ENCODE measurements around the gene SGSM2.
"Not testable (repeated sequence)": the region's sequence is repeated elsewhere in the genome, so short reads cannot be mapped to it uniquely, and the experiment has no call there.

The SGSM2 gene

GRCh38 chr17:2312736-2313135, 24.6 kb upstream of the SGSM2 start:
- Histone ChIP-seq H4K20me1 (ENCODE audit: insufficient read depth) (no peaks in the 10 kb centered on the region), H3K4me3 (IDR thresholded peaks at IDR 0.05; ENCODE audit: insufficient read depth, low read depth, low read length) (no peak overlapping the region), H3K36me3 (ENCODE audit: insufficient read depth) (no peaks in the 10 kb centered on the region), H3K4me1 (ENCODE audit: low read depth, poor library complexity, severe bottlenecking) (peaks cover 13% of the 10 kb centered on the region), H3K27me3 (ENCODE audit: insufficient read depth, low read depth) (no peaks in the 10 kb centered on the region), H3K79me2 (ENCODE audit: insufficient read depth, low read depth) (no peaks in the 10 kb centered on the region), H3K4me2 (no peak overlapping the region), H2AFZ (ENCODE audit: low read depth) (no peak overlapping the region), H3K27ac (no peak overlapping the region), H3K9ac (no peak overlapping the region)
- no peak for TF ChIP-seq CTCF (conservative IDR thresholded peaks at IDR 0.05; ENCODE audit: low read depth, low read length)

GRCh38 chr17:2316916-2317205, 20.4 kb upstream of the SGSM2 start:
- not testable (repeated sequence) for H3K9ac ChIP-seq; H3K27ac ChIP-seq; H3K27me3 ChIP-seq (ENCODE audit: insufficient read depth, low read depth); H3K36me3 ChIP-seq (ENCODE audit: insufficient read depth); H2AFZ ChIP-seq (ENCODE audit: low read depth); H3K4me2 ChIP-seq; H3K4me1 ChIP-seq (ENCODE audit: low read depth, poor library complexity, severe bottlenecking); H4K20me1 ChIP-seq (ENCODE audit: insufficient read depth); H3K4me3 ChIP-seq (IDR thresholded peaks at IDR 0.05; ENCODE audit: insufficient read depth, low read depth, low read length); H3K79me2 ChIP-seq (ENCODE audit: insufficient read depth, low read depth)

GRCh38 chr17:2317796-2318195, 19.5 kb upstream of the SGSM2 start:
- no peak overlapping the region for H3K4me2 ChIP-seq
- no peaks in the 10 kb centered on the region for H4K20me1 ChIP-seq (ENCODE audit: insufficient read depth)
- no peaks in the 10 kb centered on the region for H3K27me3 ChIP-seq (ENCODE audit: insufficient read depth, low read depth)
- H3K36me3 ChIP-seq (ENCODE audit: insufficient read depth), result no peaks in the 10 kb centered on the region; the same call in 1 of the 2 replicates
- H3K4me3 ChIP-seq (IDR thresholded peaks at IDR 0.05; ENCODE audit: insufficient read depth, low read depth, low read length), result no peak overlapping the region
- no peaks in the 10 kb centered on the region for H3K4me1 ChIP-seq (ENCODE audit: low read depth, poor library complexity, severe bottlenecking)
- no peak overlapping the region for H3K9ac ChIP-seq
- H2AFZ ChIP-seq (ENCODE audit: low read depth), result no peak overlapping the region
- no peak overlapping the region for H3K27ac ChIP-seq
- no peaks in the 10 kb centered on the region for H3K79me2 ChIP-seq (ENCODE audit: insufficient read depth, low read depth)
- no peak for TF ChIP-seq CTCF (conservative IDR thresholded peaks at IDR 0.05; ENCODE audit: low read depth, low read length)

GRCh38 chr17:2319051-2319450, 18.2 kb upstream of the SGSM2 start:
- Histone ChIP-seq H3K27ac (no peak overlapping the region), H3K4me1 (ENCODE audit: low read depth, poor library complexity, severe bottlenecking) (no peaks in the 10 kb centered on the region), H3K36me3 (ENCODE audit: insufficient read depth) (peaks cover 6% of the 10 kb centered on the region; the same call in 1 of the 2 replicates), H3K9ac (no peak overlapping the region), H3K27me3 (ENCODE audit: insufficient read depth, low read depth) (no peaks in the 10 kb centered on the region), H3K79me2 (ENCODE audit: insufficient read depth, low read depth) (no peaks in the 10 kb centered on the region), H3K4me2 (no peak overlapping the region), H3K4me3 (IDR thresholded peaks at IDR 0.05; ENCODE audit: insufficient read depth, low read depth, low read length) (no peak overlapping the region), H2AFZ (ENCODE audit: low read depth) (no peak overlapping the region), H4K20me1 (ENCODE audit: insufficient read depth) (no peaks in the 10 kb centered on the region)
- TF ChIP-seq CTCF (conservative IDR thresholded peaks at IDR 0.05; ENCODE audit: low read depth, low read length), result no peak

- Histone ChIP-seq H3K4me3 (IDR thresholded peaks at IDR 0.05; ENCODE audit: insufficient read depth, low read depth, low read length) (no peak overlapping the region), H3K4me1 (ENCODE audit: low read depth, poor library complexity, severe bottlenecking) (no peaks in the 10 kb centered on the region), H4K20me1 (ENCODE audit: insufficient read depth) (no peaks in the 10 kb centered on the region), H3K36me3 (ENCODE audit: insufficient read depth) (peaks cover 11% of the 10 kb centered on the region; the same call in 1 of the 2 replicates), H3K27me3 (ENCODE audit: insufficient read depth, low read depth) (no peaks in the 10 kb centered on the region), H2AFZ (ENCODE audit: low read depth) (no peak overlapping the region), H3K4me2 (no peak overlapping the region), H3K27ac (no peak overlapping the region), H3K79me2 (ENCODE audit: insufficient read depth, low read depth) (no peaks in the 10 kb centered on the region), H3K9ac (no peak overlapping the region)
- no peak for TF ChIP-seq CTCF (conservative IDR thresholded peaks at IDR 0.05; ENCODE audit: low read depth, low read length)
Measured at GRCh38 chr17:2321399-2321798, 15.9 kb upstream of the SGSM2 start.
